HG02973 (cell line): ENCODE results near the gene CYP1A2.
"Not testable (repeated sequence)": the region's sequence is repeated elsewhere in the genome, so short reads cannot be mapped to it uniquely, and the experiment has no call there.

Source experiments
- ATAC-seq: cut with Tn5 transposase; IDR thresholded peaks from one replicate; pipeline ENCODE4 v1.9.1; 2021; ENCODE audit warnings: moderate library complexity; ENCODE audit not compliant: unreplicated experiment

The CYP1A2 gene

DNA sequence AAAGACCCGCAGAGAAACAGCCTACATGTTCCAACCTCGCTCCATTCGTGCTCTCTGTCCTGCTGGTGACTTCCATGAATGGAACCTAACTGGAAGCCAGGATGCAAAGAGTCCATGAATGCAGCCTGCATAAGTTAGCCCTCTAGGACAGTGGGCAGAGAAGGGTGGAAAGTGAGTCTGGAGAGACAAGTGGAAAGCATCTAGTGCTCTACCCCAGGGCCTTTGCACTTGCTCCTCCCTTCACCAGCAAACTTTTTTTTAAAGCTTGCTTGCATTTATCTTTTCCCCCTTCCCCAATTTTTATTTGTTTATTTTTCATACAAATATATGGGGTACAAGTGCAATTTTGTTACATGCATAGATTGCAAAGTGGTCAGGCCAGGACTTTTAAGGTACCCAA, 15.4 kb upstream of the CYP1A2 start:
- ATAC-seq = no peak

DNA sequence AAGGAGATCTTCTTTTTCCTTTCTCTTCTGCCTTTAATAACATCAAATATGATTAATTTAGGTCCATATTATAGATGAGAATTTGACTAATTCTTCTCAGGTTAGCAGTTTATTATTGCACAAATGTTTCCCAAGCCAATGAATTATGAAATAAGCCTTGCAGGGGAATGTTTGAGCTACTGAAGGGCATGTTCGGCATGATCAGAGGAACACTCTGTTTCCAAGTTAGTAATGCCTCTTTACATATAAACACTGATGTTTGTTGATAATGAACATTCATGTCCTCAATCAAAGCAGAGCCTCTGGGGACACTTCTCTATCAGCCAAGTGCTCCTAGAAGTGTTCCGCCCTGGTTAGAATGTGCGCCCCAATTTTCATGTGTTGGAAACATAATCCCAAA, 13.3 kb upstream of the CYP1A2 start:
- ATAC-seq = no peak

DNA sequence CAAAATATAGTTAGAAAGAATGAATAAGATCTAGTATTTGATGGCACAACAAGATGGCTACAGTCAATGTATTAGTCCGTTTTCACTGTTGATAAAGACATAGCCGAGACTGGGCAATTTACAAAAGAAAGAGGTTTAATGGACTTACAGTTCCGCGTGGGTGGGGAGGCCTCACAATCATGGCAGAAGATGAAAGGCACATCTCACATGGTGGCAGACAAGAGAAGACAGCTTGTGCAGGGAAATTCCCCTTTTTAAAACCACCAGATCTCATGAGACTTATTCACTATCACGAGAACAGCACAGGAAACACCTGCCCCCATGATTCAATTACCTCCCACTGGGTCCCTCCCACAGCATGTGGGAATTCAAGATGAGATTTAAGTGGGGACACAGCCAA, 10.4 kb upstream of the CYP1A2 start:
- ATAC-seq = not testable (repeated sequence)

DNA sequence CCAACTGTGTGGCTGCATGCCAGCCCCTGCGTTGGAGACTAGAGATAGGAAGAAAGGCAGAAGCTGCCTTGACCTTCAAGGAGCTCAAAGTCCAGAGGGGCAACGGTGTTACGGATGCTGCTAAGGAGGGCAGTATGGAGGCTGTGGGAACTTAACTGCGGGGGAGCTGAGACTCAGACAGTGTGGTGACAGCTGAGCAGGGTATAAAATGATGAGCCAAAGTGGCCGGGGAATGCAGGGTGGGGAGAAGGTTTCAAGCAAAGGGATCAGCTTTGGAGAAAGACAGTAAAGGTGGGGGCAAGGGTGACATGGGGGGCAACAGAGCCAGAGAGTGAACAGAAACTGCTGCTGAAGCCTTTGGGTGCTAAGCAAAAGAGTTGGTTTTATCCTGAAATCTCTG, 6.2 kb upstream of the CYP1A2 start:
- no peak for ATAC-seq

DNA sequence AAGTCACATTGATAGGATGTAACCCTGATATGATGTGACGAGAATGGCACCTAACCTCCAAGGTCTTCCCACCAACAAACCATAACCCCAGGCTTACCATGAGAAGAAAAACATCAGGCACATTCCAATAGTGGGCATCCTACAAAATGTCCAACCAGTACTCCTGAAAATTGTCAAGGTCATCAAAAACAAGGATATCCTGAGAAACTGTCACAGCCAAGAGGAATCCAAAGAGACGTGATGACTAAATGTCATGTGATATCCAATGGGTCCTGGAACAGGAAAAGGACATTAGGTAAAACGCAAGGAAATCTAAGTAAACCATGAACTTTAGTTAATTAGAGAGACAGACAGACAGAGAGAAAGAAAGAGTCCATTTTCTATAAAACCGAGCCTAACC, 2.3 kb upstream of the CYP1A2 start:
- no peak for ATAC-seq

DNA sequence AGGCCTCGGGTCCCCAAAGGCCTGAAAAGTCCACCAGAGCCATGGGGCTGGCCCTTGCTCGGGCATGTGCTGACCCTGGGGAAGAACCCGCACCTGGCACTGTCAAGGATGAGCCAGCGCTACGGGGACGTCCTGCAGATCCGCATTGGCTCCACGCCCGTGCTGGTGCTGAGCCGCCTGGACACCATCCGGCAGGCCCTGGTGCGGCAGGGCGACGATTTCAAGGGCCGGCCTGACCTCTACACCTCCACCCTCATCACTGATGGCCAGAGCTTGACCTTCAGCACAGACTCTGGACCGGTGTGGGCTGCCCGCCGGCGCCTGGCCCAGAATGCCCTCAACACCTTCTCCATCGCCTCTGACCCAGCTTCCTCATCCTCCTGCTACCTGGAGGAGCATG, 1.2 kb downstream of the CYP1A2 start:
- ATAC-seq = no peak

DNA sequence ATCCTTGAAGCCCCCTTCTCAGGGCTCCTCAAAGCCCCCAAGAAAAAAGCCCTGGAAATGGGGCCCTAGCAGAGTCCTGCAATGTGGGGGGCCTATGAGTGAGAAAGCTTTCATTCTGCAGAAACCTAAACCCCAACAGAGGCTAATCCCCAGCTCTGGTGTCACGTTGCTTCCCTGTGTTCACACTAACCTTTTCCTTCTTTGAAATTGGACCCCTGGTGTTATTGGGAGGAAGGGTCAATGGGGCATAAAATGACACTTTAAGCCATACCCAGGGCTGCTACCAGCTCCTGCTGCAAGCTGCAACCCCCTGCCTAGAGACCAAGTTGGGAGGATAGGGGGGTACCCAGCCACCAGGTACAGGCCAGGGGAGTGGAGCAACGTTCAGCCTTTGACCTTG, 2.1 kb downstream of the CYP1A2 start:
- ATAC-seq = no peak

DNA sequence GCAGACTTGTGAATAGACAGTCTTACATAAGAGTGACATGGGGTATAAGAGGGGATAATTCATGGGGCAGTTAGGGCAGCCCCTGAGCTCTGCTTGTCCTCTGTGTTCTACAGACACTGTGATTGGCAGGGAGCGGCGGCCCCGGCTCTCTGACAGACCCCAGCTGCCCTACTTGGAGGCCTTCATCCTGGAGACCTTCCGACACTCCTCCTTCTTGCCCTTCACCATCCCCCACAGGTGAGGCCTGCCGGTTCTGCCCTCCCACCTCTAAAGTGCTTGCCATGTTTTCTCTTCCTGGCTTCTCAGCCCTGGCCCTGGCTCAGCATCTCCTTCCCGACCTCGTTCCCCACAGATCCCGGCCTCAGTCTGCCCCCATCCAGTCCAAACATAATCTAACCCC, 3.4 kb downstream of the CYP1A2 start:
- no peak for ATAC-seq

DNA sequence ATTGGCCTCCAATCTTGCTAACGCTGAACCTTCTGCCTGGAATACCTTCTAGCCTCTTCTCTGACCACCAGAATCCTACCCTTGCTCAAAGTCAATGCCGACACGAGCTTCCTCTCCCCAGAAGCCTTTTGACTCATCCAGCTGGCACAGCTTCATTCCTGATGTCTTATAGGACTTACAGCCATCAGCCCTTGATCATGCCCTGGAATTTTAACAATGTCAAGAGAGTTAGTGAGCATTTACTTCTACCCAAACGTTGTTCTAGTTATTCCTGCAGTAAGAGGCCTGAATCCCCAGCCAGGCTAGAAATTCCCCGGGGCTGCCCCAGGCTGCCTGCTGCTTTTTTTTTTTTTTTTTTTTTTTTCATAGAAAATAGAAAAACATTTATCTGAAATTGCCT, 3.9 kb downstream of the CYP1A2 start:
- ATAC-seq = no peak

DNA sequence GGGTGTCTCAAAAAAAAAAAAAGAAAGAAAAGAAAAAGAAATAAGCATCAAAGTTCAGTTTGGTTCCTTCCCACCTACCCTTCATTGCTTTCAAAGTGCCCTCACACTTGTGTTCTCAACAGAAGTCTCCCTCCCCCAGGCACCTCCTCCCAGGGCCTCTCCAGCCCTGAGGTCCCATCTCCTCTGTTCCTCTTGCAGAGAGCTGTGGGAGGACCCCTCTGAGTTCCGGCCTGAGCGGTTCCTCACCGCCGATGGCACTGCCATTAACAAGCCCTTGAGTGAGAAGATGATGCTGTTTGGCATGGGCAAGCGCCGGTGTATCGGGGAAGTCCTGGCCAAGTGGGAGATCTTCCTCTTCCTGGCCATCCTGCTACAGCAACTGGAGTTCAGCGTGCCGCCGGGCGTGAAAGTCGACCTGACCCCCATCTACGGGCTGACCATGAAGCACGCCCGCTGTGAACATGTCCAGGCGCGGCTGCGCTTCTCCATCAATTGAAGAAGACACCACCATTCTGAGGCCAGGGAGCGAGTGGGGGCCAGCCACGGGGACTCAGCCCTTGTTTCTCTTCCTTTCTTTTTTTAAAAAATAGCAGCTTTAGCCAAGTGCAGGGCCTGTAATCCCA, 6.1 kb downstream of the CYP1A2 start:
- ATAC-seq = no peak

DNA sequence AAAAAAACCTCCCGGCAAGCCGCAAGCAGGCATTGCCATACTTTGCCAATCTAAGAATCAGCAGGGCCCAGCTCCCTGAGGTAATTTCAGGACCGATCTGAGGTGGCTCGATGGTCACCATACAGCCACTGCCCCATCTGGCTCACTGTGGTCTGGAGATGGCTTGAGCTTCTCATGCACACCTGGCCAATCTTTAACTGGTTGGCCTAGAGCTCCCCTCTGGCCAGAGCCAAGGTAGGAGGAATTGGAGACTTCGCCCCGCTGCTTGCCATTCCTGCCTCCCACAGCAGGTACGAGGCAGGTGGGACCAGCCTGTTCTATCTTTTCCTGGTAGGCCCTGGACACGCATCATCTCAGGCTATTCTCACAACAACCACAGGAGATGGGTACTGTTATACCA, 10.1 kb downstream of the CYP1A2 start:
- ATAC-seq = no peak

DNA sequence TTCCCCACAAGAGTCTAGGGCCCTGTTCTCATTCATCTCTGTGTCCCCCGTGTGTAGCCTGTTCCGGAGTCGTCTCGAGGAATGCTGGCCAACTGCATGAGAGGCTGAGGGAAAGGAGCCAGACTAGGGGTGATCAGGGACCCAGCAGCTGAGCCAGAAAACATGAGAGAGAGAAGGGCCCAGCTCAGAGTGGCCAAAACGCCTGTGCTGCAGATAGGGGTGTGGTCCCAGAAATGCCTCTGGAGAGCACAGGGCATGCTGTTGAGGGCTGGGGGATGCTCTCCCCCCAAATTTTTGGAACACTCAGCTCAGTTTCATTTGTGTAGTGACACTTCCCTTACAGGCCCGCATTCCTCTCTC, 14.1 kb downstream of the CYP1A2 start:
- no peak for ATAC-seq

DNA sequence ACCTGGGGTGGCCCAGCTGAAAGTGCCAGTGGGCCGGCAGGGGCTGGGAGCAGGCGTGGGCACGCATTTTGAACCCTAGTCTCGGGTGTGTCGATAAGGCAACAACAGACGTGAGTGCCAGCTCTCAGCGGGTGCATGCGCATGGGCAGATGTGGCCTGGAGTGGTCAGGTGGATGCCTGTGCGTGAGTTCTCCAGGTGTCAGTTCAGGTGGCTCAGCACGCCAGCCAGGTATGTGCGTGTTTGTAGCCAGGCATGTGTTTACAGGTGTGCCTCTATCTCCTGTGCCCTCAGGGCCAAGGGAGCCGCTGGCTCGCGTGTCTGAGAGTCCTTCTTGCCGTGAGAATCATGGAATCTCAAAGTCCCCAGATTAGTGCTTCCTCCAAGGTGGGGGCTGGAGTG, 14.8 kb downstream of the CYP1A2 start:
- ATAC-seq = no peak

DNA sequence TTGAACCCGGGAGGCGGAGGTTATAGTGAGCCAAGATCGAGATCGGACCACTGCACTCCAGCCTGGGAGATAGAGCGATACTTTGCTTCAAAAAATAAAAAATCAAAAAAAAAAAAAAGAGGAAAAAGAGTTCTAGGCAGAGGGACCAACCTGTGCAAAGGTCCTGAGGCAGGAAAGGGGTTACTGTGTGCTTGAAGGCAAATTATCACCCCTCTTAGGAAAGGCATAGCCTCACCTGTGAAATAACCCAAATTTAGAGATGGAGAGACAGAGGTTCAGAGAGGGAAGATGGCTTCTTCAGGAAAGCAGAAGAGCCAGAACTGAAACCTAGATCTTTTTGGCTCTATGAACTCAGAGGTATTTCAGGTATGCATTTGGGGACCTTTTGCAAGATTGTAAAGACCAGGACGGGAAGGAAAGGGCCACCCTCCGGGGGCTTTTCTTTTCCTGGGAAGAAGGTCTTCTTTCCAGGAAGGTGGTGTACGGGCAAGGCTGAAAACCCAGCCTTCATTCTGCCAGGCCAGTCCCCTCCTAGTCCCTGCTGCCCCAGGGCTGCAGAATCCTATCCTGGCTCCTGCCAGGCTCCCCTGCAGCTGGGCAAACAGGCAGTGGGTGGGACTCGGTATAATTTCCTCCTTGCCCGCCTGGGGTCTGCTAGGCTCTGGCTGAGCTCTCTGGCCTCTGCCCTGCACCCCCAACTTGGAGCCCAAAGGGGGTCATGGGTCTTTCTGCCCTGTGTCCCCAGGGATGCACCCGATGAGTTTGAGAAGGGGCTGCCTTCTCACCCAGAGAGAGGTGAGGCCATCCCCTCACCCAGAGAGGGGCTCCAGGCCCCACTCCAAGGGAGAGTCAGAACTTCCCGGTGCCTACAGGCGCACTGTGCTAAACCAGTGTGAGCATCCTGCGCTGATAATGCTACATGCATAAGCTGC, 18.8 kb downstream of the CYP1A2 start:
- no peak for ATAC-seq

DNA sequence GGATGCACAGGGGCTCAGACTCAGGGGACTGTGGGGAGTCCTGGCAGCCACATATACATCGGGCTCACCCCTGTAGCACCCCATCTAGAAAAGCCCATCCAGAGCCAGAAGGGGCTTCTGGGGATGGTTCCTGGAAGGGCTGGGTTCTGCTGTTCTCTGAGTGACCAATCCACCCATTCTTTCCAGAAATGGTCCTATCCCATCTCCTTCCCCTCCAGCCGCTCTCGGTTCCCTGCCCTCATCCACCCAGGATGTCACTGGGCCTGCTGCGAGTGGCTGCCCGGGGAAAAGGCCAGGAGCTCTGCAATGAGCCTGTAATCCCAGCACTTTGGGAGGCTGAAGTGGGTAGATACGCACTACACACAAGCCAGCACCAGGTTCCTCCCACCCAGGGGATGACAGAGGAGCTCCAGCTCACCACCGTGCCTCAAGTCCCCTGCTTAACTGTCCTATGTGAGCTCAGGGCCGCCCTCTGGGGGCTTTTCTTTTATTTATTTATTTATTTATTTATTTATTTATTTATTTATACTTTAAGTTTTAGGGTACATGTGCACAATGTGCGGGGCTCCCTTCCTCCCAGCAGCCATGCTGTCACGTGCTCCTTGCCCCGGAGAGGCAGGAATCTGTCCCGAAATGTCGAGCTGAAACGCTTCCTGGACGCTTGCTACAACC, 19.6 kb downstream of the CYP1A2 start:
- ATAC-seq = no peak

DNA sequence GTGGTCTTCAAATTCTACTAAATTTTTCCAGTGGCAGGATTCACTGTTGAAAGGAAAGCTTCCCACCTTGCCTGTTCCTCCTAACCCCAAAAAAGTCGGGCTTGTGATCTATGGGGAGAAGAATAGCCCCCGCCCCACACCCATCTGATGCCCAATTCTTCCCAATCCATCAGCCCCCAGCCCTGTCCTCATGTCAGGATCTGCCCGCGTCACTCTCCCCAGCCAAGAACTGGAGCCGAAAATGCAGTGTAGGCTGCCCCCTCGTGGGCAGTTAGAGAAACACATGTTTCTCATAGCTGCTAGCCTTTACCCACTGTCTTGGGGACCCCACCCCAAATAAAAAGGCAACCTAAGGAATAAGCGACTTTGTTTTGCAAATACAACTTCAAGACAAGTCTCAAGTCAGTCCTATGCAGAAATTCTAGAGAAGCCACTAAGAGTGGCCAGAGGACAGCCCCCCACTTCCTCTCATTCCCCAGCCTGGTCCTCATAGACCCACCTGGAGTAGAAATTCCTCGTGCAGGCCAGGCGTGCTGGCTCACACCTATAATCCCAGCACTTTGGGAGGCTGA, 20.2 kb downstream of the CYP1A2 start:
- ATAC-seq = no peak

DNA sequence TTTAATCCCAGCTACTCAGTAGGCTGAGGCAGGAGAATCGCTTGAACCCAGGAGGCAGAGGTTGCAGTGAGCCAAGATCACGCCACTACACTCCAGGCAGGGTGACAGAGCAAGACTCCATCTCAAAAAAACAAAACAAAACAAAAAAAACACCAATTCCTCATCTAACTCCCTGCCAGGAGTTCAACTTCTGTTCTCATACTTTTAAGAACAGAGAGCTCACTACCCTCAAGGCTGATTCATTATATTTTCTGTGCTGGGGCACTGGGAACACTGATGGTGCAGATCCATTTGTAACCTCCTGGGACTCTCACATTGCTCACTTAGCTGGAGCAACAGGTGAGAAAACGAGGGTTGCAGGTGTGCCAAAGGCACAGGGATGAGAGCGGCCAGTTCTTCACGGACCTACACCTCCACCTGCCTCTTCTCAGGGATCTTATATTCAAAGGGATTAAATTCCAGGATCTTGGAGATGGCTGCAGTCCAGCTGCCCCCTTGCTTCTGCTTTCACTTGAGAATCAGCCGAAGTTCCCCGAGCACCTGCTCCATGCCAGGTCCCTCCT, 20.9 kb downstream of the CYP1A2 start:
- ATAC-seq = no peak

DNA sequence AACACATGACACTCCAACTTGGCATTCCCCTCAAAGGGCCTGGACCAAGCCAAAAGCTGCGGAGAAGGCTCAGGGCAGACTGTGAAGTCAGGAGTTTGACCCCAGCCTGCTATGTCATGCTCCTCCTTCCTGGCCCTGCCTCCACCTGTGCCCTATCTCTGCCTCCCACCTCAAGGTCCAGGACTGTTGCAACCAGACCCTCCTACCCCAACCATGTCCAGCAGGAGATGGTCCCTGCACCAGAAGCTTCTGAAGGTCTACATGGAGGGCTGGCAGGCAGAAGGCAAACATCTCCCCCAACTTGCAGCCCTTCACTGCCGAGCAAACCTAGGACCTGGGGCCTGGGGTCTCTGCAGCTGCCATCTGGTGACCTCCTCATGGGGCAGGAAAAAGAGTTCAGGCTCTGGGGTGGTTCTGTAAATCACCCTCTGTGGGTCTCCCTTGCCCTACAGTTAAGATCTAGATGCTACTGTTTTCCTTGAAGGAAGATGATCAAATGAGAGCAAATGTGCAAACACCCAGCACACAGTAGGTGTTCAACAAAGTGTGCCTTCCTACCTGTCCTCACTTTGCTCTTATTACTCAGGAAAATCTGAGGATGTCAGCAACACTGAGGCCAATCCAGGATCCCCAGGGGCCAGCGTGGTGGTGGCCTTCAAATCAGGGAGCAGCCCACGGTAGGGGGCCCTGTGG, 21.7 kb downstream of the CYP1A2 start:
- ATAC-seq = no peak

DNA sequence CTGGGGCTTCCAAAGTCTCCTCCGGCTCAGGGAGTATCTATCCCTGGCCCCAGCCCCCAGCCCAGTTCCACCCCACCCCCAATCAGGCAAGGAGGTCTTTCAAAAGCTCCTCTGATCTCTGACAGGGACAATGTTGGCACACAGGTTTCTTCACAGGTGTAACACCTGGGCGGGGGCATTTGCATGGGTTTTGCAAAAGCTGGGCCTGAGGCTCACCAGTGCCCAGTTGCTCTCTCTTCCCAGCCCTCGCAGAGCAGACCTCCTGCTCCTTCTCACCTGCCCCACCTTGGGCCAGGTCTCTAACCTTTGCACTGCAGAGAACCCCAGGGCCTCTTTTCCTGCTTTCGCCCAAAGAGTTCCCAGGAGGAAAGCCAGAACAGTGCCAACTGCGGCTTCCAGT, 24.7 kb downstream of the CYP1A2 start:
- no peak for ATAC-seq

DNA sequence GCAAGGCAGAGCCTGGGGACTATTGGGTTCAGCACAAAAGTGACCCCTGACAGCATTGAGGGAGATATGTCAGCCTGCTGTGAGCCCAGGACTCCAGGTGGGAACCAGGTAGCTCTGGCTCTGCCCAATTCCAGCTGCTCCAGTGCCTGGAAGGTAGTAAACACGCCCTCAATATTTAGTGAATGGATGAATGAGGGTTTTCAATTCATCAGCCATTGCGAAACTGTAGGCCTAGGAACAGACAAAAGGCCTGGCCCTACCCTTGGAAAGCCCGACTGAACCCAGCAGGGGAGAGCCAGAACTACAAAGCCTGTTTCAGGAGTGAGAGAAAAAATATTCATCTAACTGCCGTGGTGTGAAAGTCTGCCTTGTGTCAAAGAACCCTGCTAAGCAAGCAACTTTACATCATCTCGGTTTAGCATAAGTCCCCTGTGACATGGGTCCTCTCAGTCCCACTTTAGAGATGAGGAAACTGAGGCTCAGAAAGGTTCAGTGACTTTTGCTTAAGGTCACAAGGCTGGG, 25.1 kb downstream of the CYP1A2 start:
- ATAC-seq = no peak

DNA sequence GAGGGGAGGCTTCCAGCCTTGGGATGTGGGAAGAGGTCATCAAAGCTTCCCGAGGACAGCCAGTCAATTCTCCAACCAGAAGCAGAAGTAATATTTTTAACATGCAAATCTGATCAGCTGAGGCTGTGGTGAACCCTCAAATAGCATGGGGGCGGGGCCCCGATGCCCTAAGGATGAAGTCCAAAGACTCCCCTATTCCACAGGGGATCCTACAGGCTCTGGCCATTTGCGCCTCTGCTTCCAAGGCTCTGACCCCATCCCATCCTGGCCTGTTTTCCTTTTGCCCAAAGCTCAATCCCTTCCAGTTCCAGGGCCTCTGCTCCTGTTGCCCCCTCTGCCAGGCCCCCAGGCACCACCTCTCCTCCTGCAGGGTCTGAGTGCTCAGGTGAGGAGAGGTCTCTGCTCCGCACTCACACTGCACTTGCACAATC, 26.5 kb downstream of the CYP1A2 start:
- ATAC-seq = no peak
